GM18868 (cell line): Measurements from ENCODE around the gene HSPA12A.

Experiments used
- ATAC-seq: cut with Tn5 transposase; IDR thresholded peaks from one replicate; pipeline ENCODE4 v1.9.1; 2021; ENCODE audit warnings: mild to moderate bottlenecking, moderate library complexity; ENCODE audit not compliant: unreplicated experiment

The HSPA12A gene

GRCh38 chr10:116633216-116633600 lies 109.2 kb downstream of the HSPA12A start:
- no peak for ATAC-seq

GRCh38 chr10:116632596-116633215 lies 109.7 kb downstream of the HSPA12A start:
- no peak for ATAC-seq

GRCh38 chr10:116631871-116632295 lies 110.5 kb downstream of the HSPA12A start:
- ATAC-seq, result no peak

DNA sequence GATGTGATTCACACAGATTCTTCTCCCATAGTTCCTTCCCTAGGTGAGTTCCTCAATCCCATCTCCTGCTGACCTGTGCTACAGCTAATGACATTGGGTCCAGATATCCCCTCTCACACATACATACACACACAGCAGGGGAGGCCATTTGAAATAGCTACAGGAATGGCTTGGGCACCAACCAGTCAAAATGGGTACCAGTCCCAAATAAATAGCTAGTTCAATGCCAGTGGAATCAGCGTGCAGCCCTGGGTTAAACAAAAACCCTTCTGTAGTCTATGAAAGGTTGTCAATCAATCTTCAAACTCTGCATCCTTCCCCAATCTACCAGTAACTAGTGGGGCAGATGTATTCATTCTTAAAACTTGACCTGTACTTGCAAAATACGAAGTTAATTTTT lies 112.3 kb downstream of the HSPA12A start:
- ATAC-seq, result no peak

DNA sequence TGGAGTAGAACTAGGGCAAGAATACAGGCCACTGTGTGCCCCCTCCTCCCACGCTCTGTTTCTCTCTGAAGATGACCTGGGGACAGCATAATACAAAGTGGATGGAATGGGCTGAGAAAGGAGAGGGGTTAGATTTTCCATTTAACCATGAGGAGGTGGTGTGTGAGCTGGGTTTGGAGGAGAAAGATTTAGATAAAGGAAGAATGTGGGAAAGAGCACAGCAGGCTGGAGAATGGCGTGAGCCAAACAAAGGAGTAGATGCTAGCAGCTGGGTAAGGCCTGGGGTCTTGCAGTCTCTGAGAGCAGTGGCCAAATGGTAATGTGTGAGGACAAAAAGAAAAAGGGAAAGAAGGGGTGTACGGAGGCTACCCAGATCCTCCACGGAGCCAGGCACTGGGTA lies 113.0 kb downstream of the HSPA12A start:
- ATAC-seq, result no peak

DNA sequence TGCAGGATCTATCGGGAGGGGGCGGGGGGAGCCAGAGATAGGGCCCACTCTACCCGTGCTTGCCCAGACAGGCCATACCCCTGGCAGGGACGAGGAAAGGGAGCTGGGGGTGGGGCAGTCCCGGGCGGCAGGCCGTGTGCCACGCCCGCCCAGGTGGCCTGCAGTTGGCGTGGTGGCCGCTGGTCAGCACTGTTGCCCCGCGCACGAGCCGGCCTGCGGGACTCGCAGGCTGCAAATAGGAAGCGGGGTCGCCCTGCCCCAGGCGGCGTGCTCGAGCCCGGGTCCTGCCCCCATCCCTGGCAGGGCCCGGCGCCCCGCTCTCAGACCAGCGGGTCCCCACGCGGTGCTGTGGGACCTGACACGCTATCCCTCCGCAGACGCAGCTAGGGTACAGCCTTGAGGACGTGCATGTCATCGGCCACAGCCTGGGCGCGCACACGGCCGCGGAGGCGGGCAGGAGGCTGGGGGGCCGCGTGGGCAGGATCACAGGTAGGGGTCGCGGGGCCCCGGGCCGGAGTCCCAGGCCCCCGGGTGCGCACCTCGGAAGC lies 114.9 kb downstream of the HSPA12A start:
- no peak for ATAC-seq

DNA sequence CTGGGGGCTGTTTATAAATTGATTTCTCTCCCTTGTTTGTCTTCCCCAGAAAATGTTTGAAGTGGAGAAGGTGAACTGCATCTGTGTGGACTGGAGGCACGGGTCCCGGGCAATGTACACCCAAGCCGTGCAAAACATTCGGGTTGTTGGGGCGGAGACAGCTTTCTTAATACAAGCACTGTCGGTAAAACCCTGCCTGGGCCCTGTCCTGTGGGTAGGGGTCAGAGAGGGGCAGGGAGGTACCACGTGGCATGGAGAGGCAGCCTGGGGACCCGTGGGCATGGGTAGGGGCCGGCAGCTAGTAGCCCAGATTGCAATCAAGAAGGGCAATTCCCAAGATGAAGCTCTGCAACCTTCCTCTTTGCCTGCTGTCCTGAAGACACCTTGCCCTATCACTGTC lies 115.6 kb downstream of the HSPA12A start:
- no peak for ATAC-seq

- ATAC-seq, result no peak
Observed at GRCh38 chr10:116625845-116626244, 116.5 kb downstream of the HSPA12A start.

GRCh38 chr10:116621934-116622655 lies 120.3 kb downstream of the HSPA12A start:
- ATAC-seq, result no peak

DNA sequence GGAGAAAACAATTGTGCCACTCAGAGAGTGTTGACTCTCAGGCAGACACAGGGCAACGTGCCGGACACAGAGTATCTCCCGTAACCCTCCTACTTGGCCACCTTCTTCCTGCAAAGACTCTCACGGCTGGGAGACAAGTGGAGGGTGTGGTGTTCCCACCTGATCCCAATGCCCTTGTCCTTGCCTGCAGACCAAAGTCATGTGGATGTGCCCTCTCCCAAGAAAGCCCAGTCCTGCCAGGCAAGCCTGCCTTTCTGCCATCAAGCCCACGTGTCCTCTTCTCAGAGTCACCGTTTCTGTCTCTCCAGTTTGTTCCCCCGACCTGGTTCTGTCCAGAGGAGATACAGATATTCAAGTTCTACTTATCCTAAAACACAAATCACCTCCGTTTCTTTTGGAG lies 120.9 kb downstream of the HSPA12A start:
- no peak for ATAC-seq
